ENCODE results near the gene SPTB.
A peak's percentile ranks its signal among the peaks of the same experiment; 100 is the strongest.

SPTB gene

DNA sequence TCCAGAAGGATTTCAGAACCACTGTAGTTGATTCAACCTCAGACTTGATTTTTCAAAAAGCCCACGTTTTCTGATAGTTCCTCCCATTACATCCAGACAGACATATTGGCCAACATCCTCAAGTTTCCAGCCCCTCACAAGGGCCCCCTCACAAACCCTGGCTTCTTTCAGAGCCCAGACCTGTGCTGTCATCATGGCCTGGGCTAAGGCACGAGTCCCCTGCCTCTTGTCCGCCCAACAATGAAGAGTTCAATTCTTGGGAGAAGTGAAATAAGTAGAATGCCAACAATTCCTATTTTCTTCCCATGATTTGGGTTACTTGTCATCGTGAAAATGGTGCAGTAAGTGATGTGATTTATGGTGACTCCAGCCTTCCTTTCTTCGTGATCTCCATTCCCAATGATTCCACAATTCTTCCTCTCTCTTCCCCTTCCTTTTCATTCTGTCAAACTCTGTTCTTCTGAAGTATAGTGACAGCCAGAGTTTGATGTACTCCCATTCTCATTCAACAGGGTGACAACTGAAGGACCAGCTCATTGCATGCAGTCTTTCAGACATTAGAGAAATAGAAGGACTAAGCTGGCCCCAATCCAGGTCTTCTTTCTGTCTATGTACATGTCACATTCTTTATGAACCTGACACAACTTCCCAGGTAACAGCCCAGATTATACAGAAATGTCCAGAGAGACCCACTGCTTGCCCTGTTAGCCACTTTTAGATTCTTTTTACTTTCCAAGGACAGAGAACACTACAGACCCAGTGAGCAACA lies 29.2 kb downstream of the SPTB start:
- no peak for DNase-seq (ENCODE audit: low read depth in 2 of 2, low spot score in 1 of 2)

DNA sequence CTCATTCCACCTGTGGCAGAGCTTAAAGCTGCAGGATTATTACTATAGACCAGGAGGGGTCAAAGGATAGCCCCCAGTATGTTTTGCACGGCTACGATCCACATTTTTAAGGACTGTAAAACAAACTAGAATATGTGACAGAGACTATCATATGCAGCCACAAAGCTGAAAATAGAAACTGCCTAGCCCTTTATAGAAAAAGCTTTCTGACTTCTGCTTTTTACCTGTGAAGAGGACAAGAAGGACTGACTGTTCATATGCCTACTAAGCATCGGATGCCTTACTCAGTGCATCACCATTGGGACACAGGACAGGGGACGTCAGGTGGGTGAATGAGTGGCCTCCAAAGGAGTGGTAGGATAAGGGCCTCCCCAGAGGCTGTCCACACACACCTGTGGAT lies 29.8 kb downstream of the SPTB start:
- no peak for DNase-seq (ENCODE audit: low read depth in 2 of 2, low spot score in 1 of 2)

DNA sequence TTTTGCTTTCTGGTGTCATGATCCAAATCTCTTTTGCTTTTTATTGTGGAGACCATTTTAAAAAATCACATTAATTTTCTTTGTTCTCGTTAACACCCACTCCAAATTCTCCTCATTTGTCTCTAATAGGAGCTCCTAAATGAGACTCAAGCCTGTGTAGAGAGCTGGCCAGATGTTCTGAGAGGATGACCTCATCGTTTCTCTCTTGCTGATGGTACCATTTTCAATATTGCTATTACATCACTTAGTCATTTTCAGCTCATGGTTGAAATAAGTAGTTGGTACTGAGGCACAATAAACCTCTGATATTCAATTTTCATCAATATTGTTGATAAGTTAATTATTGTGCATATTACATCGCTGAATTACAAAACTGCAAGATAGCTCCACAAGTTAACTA lies 31.5 kb downstream of the SPTB start:
- DNase-seq (ENCODE audit: low read depth in 2 of 2, low spot score in 1 of 2), result no peak

DNA sequence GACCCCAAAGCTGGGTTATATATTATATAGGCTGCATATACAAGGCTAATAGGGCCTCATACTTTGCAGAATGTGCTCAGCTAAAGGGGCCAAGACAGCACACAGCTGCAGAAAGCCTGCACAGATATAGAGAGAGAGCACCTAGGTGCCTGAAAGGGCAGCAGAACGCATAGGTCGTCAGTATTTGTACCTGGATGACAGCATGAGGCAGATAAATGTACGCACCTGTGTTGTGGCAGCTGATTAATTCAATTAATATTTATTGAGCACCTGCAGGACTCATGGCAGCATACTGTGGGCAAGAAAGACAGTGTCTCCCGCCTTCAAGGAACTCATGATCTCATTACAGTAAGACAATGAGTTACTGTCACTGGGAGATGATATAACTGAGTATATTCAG lies 33.4 kb downstream of the SPTB start:
- no peak for DNase-seq (ENCODE audit: low read depth in 2 of 2, low spot score in 1 of 2)

DNA sequence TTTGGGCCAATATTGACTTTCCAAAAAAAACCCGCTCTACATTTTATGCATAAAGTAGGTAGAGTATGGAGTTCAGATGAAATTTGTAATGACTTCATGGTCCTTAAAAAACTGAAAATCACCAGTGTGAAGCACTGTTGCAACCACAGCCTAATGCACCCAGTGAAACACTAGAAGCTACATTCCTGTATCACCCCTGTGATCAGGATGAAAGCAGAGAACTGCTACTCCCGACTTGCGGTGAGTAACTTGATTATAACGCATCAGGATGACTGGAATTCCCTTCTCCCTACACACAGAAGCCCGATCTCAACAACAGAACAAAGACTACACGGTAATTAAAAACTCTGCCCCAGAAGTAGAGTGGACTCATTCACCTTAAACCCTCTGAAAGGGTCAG lies 33.8 kb downstream of the SPTB start:
- DNase-seq (ENCODE audit: low read depth in 2 of 2, low spot score in 1 of 2), result no peak

DNA sequence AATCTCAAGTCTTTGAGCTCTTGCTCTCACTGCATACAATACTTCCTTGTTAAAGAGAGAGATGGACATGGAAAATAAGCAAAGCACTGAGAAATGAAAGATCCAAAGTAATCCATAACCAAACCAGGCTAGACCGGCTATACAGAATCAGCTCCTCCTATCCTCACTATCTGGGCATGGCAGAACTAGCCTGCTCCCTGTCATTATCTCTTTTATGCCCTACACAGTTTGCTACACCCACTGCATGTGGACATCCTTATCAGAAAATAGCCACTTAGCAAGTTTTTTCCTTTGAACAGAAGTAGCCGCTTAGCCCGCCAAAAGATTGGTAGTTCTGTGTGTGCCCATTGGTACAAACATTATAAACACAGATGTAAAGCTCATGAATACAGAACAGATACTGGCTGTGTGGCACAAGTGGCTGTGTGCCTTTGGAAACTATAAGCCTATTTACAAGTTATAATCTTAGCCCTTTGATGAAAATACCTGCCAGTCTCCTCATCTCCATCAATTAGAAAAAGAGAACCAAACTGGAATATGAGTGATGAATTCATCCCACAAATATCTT lies 34.7 kb downstream of the SPTB start:
- no peak for DNase-seq (ENCODE audit: low read depth in 2 of 2, low spot score in 1 of 2)

DNA sequence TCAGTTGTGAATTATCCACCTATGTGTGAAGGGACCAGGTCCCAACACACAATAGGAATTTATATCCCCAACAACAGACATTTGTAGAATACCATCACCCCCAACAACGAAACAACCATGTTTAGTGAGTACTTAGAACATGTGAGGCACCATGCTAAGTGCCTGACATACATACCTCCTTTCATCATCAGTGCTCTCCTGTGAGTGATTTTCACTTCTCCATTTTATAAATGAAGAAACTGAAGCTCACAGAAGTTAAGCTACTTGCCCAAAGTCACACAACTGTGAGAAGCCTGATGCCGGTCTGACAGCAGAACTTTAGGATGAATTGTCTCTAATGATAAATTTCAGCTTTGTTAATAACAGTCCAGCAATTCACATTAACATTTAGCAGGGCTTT lies 35.4 kb downstream of the SPTB start:
- no peak for DNase-seq (ENCODE audit: low read depth in 2 of 2, low spot score in 1 of 2)

DNA sequence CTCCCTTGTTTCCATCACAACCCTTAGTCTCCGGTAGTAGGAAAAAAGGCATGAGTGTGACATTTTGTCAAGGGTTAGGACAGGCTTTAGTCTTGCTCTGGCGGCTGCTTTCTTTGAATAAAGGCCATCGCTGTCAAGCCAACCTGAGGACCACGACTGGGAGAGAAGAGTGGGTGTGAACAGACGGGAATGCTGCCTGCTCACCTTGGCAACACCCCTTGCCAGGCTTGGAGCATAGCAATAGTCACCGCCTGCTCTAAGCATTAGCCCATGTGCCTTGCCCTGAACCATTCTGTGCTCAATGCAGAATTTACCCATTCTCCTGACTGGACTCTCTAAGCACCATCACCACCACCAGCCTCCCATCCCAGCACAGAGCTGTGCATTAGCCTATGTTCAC lies 36.2 kb downstream of the SPTB start:
- DNase-seq (ENCODE audit: low read depth in 2 of 2, low spot score in 1 of 2), result no peak

DNA sequence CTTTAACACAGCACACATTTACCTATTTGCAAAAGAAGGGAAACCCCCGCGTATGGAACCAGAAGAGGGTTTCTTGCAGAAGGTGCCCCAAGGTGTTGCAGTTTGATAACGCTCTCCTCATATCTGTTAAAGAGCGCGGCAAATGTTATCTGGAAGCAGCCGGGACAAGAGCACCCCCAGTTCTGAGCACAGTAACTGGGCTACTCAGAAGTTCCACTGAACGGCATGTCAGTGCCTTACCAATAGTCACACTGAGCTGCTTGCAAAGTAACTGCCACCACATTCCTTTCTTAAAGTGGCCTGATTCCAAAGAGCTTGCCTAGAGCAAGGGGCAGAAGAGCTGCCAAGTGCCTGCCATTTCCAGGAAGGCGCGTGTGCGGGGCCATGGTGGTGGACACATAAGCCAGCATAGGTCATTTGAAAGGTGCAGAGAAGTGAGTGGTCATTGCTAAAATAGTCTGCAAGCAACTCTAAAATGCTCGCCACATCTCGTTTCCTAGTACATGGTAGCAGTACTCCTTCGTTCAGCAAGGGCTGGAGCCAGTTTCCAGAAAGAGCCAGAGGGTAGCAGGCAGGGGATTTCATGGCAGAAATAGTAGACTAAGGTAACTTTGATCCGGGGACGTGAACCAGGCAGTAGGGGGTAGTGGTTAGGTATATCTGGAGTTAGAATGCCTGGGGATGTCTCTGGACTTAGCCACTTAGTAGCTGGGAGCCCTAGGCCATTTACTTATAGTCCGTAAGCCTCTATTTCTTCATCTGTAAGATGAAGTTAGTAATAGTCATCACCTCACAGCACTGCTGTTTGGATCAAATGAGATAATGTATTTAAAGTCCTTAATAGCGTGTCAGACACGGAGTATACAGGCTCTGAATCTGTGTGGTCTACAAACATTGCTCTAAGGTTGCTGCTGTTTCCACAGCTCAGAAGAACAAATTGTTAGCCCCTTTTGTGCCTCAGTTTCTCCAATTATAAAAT lies 37.6 kb downstream of the SPTB start:
- no peak for DNase-seq (ENCODE audit: low read depth in 2 of 2, low spot score in 1 of 2)

DNA sequence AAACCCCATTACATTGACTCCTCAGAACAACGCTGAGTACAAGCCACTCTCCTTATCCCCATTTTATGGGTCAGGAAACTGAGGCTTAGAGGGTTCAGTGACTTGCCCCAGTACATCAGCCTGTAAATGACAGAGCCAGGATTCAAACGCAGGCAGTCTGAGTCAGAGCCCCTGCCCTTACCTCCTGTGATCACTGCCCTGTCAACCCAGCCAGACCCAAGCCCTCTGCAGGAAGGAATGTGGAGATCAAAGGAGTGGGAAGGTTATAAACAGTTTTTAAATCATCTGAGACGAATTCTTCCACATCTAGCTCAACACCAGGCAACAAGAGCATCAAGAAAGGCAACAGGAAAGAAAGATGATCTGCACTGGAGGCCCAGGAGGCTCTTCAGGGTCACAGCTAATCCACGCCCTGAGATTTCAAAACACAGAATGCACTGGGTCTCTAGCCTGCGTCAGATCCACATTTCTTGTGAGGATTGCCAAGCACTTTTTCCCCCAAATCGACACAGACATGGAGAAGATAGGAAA lies 38.5 kb downstream of the SPTB start:
- DNase-seq (ENCODE audit: low read depth in 2 of 2, low spot score in 1 of 2), result no peak

DNA sequence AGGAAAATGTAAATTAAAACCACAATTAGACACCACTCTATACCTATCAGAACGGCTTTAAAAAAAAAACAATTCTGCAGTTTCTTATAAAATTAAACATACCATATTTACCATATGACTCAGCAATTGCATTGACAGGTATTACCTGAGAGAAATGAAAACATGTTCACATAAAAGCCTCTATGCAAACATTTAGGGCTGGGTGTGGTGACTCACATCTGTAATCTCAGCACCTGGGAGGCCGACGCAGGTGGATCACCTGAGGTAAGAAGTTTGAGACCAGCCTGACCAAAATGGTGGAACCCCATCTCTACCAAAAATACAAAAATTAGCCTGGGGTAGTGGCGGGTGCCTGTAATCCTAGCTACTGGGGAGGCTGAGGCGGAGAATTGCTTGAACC lies 41.1 kb downstream of the SPTB start:
- no peak for DNase-seq (ENCODE audit: low read depth in 2 of 2, low spot score in 1 of 2)

DNA sequence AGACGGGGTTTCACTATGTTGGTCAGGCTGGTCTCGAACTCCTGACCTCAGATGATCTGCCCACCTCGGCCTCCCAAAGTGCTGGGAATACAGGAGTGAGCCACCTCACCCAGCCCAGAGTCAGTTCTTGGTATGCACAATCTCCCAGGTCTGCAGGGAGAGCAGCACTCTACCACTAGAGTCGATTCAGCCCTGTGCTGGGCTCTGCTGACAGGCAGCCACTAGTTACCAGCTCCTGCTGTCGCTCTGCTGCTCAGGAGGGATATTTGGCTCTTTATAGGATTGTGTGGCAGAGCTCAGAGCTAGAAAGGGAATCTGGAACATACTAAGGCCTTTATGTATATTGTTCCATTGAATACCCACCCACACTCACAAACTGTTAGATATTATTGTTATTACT lies 44.3 kb downstream of the SPTB start:
- no peak for DNase-seq (ENCODE audit: low read depth in 2 of 2, low spot score in 1 of 2)

DNA sequence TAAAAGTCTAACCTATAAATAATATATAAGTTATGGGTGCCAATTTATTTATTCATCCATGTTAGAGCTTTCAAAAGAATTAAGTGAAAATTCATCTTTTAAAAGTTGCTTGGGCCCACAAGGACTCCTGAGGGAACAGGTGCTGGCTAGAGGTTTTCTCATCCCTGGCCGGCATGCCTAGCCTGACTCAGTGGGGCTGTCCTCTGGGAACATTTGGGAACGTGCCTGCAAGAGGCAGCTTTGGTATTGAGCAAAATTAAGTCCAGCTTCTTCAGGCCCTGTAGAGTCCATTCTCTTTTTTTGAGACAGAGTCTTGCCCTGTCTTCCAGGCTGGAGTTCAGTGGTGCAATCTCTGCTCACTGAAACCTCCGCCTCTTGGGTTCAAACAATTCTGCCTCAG lies 44.7 kb downstream of the SPTB start:
- DNase-seq (ENCODE audit: low read depth in 2 of 2, low spot score in 1 of 2), result no peak

DNA sequence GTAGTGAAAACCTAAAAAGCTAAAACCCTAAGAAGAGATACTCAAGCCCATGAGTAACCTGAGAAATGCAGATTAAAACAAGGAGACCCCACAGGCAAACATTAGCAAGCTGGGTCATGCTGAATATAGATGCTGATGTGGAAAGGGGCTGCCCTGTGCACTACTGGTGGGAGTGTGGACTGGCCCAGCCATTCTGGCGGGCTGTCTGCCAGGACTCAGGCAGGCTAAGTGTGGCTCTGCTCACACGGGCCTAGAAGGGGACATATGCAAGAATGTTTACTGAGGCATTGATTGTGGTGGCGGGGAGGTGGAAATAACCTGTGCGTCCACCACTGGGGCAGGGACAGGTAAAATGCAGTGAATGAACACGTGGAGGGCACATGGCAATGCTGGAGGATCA lies 48.3 kb downstream of the SPTB start:
- no peak for DNase-seq (ENCODE audit: low read depth in 2 of 2, low spot score in 1 of 2)

DNA sequence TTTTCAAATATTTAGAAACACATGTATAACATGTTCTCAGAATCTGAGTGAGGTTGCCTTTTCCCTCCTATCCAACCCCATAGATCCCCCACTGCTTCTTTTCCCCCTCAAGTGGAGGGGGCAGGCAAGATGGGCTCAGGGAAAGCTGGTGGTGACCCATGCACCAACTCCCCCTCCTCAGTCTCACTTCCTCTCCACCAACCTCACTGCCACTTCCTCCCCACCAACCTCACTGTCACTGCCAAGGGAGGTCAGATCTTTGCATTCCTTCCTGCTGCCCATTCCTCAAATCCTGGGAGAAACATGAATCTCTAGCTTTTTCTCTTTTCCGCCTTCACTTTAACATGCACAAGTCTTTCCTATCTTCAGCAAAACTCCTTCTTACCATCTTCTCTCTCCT lies 48.7 kb downstream of the SPTB start:
- no peak for DNase-seq (ENCODE audit: low read depth in 2 of 2, low spot score in 1 of 2)

DNA sequence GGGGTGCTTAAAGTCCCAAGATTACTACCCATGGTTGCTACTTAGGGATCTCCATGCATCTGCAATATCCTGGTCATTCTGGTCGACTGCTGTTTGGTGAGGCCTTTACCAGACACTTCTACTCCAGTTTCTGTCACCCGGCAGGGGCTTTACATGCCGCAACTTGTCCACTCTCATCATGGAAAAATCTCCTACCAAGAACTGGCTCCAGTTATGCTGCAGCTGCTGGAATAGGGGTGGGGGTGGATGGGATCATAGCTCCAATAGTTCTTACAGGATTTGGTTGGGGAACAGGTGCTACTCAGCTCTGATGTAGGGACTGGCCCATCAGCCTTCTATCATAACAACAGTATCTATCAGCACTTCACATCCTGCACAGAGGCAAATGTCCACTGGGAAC lies 51.6 kb downstream of the SPTB start:
- no peak for DNase-seq (ENCODE audit: low read depth in 2 of 2, low spot score in 1 of 2)

DNA sequence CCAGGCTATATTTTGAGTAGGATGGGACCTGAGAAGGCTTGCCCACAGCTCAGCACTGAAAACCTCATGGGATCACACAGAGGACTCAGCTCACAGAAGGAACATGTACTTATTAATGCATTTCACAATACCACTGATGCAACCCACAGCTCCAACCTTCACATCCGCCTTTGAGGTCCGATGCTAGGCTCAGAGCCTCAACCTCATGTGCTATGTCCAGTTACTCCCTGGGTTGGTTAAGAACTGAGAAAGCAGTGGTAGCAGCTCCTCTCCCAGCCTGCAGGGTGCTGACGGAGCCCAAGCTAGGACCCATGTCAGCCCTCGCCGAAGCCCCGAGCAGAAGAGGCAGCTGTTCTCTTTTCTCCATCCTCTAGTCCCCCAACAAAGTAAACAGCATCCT lies 52.9 kb downstream of the SPTB start:
- DNase-seq (ENCODE audit: low read depth in 2 of 2, low spot score in 1 of 2), result no peak

DNA sequence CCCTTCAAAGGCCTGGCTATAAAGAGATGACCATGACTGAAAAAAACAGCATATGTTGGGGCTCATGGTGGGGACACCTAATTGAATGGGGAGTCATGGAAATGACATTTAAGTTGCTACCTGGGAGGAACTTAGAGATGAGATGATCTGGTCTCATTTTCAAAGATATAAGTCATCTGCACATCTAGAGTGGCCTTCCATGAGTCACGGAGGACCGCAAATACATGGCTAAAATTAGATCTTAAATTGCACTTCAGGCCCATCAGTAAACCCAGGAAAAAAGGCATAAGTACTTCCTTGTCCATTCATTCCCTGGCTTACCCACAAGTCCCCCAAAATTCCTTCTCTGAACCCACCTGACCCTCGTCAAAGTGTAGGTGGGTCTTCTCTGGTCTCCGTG lies 53.4 kb downstream of the SPTB start:
- no peak for DNase-seq (ENCODE audit: low read depth in 2 of 2, low spot score in 1 of 2)

DNA sequence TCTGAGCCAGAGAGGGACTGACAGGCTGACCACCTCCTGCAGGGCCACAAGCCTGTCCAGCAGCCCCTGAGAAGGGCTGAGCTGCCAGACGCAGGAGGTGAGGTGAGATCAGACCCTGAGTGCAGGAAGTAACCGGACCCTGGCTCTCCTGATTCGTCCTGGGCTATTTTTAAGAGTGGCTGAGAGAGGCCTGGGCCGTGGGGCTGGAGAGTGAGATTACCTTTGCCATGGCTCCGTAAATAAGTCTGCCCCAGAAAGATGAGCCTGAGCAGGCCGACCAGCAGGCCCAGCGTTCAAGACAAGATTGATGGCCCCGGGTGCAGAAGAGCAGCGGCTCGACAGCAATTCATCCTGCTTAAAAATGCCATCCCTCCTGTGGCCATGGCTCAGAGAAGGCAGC lies 54.2 kb downstream of the SPTB start:
- no peak for DNase-seq (ENCODE audit: low read depth in 2 of 2, low spot score in 1 of 2)

DNA sequence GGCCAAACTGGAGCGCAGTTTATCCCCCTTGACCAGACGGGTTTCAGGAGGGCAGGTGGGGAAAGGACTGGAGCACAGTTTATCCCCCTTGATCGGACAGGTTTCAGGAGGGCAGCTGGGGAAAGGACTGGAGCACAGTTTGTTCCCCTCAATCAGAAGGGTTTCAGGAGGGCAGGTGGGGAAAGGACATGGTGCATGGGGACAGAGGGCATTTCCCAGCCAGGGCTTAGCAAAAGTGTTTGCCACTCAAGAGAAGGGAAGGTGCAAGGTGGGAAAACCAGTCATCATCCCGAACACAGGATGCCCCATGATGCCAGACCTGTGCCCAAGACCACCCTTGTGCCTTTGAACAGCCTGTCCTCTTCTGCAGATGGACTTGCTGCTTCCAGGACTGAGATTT lies 54.7 kb downstream of the SPTB start:
- DNase-seq (ENCODE audit: low read depth in 2 of 2, low spot score in 1 of 2), result no peak

DNA sequence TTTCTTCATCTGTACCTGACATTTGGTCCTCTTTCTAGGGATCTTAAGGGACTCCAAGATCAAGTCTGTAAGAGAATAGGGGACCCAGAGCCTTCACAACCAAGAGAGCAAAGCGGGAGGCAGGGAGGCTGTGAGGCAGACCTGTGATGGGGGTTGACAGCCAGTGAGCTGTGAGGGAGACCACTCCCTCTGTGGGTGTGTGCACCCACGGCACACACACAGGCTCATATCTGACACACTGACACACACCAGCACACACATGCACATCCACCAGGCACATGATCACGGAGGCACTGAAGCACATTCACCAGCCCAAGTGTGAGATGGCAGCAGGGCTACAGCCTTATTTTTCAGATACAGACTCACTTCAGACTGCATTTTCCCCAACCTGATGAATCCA lies 55.2 kb downstream of the SPTB start:
- DNase-seq (ENCODE audit: low read depth in 2 of 2, low spot score in 1 of 2), result no peak

DNA sequence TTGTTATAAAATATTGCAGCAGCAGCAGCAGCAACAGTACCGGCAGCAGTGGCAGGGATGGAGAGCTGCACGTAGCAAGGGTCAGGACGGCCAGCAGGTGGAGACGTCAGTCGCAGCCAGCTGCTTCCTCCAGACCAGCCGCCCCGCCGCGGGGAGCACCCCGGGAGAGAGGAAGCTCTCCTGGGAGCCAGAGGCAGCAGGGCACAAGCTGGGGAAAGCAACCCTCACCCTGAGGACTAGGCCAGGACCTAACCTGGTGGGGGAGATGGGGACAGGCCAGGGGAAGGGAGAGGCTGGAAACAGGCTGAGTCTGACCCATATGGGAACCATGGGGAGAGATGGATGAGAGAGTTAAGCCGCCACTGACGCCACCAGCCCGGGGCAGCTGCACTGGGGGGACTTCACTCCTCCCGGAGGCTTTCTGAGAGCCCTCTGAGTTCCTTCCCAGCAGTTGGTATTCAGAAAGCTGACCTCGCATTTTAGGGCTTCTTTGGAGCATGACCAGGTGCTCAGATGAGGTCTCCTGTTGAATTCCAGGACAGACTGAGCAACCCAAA lies 56.3 kb downstream of the SPTB start:
- peak; percentile 16 to 19 for DNase-seq (ENCODE audit: low read depth in 2 of 2, low spot score in 1 of 2)
